HCT116 (cell line): ENCODE data around the gene KCNC4. TPM values are rescaled to one million over a fixed set of nuclear protein-coding genes. Genes with fewer than 3 reads are reported as not detected.

Experiments
- ATAC-seq: fragments of 200-7000 bp; cut with Tn5 transposase; 2 replicates; pipeline ENCODE4 v1.9.1; 2020; ENCODE audit warnings: mild to moderate bottlenecking, moderate library complexity
- BruUV-seq: library from RNA; stranded (reverse); fragments of 400-500 nt; replicated peaks from 2 replicates; lab custom pipeline; 2021; lab: Mats Ljungman, UMichigan
- CTCF ChIA-PET: fragments of 300-600 bp; sonication (Branson Sonifier 250); formaldehyde crosslinking; loops from one replicate; lab custom pipeline; 2021; ENCODE audit warnings: antibody characterized with exemption; lab: Charles Lee
- POLR2A ChIA-PET: fragments of 300-600, 350-600 bp; sonication (Branson Sonifier 250); formaldehyde crosslinking; loops from one replicate; lab custom pipeline; 2021; ENCODE audit warnings: antibody characterized with exemption; lab: Charles Lee
- RAD21 ChIA-PET, 2 experiments: fragments of 300-600 bp; sonication (Branson Sonifier 250); formaldehyde crosslinking; loops; one replicate each; lab custom pipeline; 2023; ENCODE audit warnings: low total read pairs in 2 of 2; ENCODE audit not compliant: uncharacterized antibody in 2 of 2, unreplicated experiment in 2 of 2, low non-redundant PET in 1 of 2; lab: Charles Lee
- DNase-seq: peaks from one replicate; pipeline ENCODE4 v3.0.0-alpha.2; 2010; ENCODE audit warnings: low read depth, low spot score
- H2AFZ ChIP-seq: fragments of 200-600 bp; shearing (Covaris generic), sonication (generic); 2 replicates; pipeline ENCODE4 v1.6.1; 2017; ENCODE audit warnings: low read depth, mixed run types, mixed read lengths, antibody characterized with exemption, low read length; ENCODE audit not compliant: poor library complexity, severe bottlenecking
- H3K27ac ChIP-seq: 2 replicates; pipeline ENCODE4 v1.5.1; 2012; ENCODE audit warnings: low read depth, low read length
- H3K27me3 ChIP-seq: fragments of 200-600 bp; sonication (generic); 2 replicates; pipeline ENCODE4 v1.6.1; 2016; ENCODE audit warnings: mixed run types, low read length, mixed read lengths; ENCODE audit not compliant: insufficient read depth
- H3K36me3 ChIP-seq, 2 experiments: fragments of 200-500 bp in 1 of 2; fragments of 200-600 bp in 1 of 2; sonication (Bioruptor generic) in 1 of 2; sonication (generic) in 1 of 2; 2 replicates each; pipeline versions ENCODE4 v1.5.1 to v1.6.1; 2014 to 2016; ENCODE audit warnings: low read length in 2 of 2, inconsistent platforms in 1 of 2, mixed read lengths in 1 of 2, mixed run types in 1 of 2; ENCODE audit not compliant: insufficient read depth in 2 of 2, control insufficient read depth in 1 of 2
- H3K4me1 ChIP-seq, 2 experiments: fragments of 200-600 bp in 1 of 2; sonication (generic) in 1 of 2; 2 replicates each; pipeline versions ENCODE4 v1.5.1 to v1.6.1; 2012 to 2017; ENCODE audit warnings: low read length in 2 of 2, inconsistent platforms in 1 of 2, mild to moderate bottlenecking in 1 of 2, mixed read lengths in 1 of 2, mixed run types in 1 of 2, moderate library complexity in 1 of 2; ENCODE audit not compliant: insufficient read depth in 2 of 2, control insufficient read depth in 1 of 2
- H3K4me2 ChIP-seq: fragments of 200-600 bp; sonication (generic); 2 replicates; pipeline ENCODE4 v1.6.1; 2017; ENCODE audit warnings: mixed run types, low read length, mixed read lengths
- H3K4me3 ChIP-seq, 2 experiments: fragments of 200-600 bp in 1 of 2; sonication (generic) in 1 of 2; replicated peaks in 1 of 2; 2 replicates each; pipeline ENCODE4 v1.5.1; 2011 to 2016; ENCODE audit warnings: low read length in 2 of 2, control low read depth in 1 of 2, low read depth in 1 of 2, mild to moderate bottlenecking in 1 of 2, mixed read lengths in 1 of 2, mixed run types in 1 of 2
- H3K79me2 ChIP-seq: fragments of 200-600 bp; sonication (generic); 2 replicates; pipeline ENCODE4 v1.6.1; 2017; ENCODE audit warnings: mild to moderate bottlenecking, mixed run types, low read length, moderate library complexity, mixed read lengths; ENCODE audit not compliant: insufficient read depth
- H3K9ac ChIP-seq: fragments of 200-600 bp; sonication (generic); 2 replicates; pipeline ENCODE4 v1.6.1; 2016; ENCODE audit warnings: low read length, mixed read lengths
- H3K9me2 ChIP-seq: fragments of 200-600 bp; sonication (generic), shearing (Covaris generic); 2 replicates; pipeline ENCODE4 v1.6.1; 2017; ENCODE audit warnings: mixed run types, mild to moderate bottlenecking, moderate library complexity; ENCODE audit not compliant: insufficient read depth
- H3K9me3 ChIP-seq, 2 experiments: fragments of 200-500 bp in 1 of 2; fragments of 200-600 bp in 1 of 2; sonication (Bioruptor generic) in 1 of 2; sonication (generic) in 1 of 2; 2 replicates each; pipeline ENCODE4 v1.6.1; 2014 to 2017; ENCODE audit warnings: low read length in 2 of 2, mixed read lengths in 2 of 2, inconsistent platforms in 1 of 2, low read depth in 1 of 2, mild to moderate bottlenecking in 1 of 2, mixed run types in 1 of 2, moderate library complexity in 1 of 2; ENCODE audit not compliant: control insufficient read depth in 1 of 2, insufficient read depth in 1 of 2
- H4K20me1 ChIP-seq: fragments of 200-600 bp; sonication (generic), shearing (Covaris generic); 2 replicates; pipeline ENCODE4 v1.6.1; 2017; ENCODE audit warnings: mixed run types, mild to moderate bottlenecking, moderate library complexity; ENCODE audit not compliant: insufficient read depth
- CEBPB ChIP-seq: IDR thresholded peaks from 2 replicates; pipeline ENCODE4 v1.6.1; 2012; ENCODE audit warnings: low read depth
- CTCF ChIP-seq, 3 experiments: fragments of 200-600 bp in 1 of 3; sonication (generic) in 1 of 3; IDR thresholded peaks in 2 of 3; conservative IDR thresholded peaks in 1 of 3; 2 replicates each; pipeline ENCODE4 v1.5.1; 2012 to 2017; ENCODE audit warnings: low read depth in 2 of 3, low read length in 2 of 3, antibody characterized with exemption in 1 of 3, borderline replicate concordance in 1 of 3, control low read depth in 1 of 3, mild to moderate bottlenecking in 1 of 3, mixed read lengths in 1 of 3, mixed run types in 1 of 3, moderate library complexity in 1 of 3; ENCODE audit not compliant: insufficient read depth in 1 of 3
- EZH2 ChIP-seq: fragments of 200-600 bp; sonication (generic); IDR thresholded peaks from 2 replicates; pipeline ENCODE4 v1.6.1; 2017; ENCODE audit warnings: antibody characterized with exemption, mixed run types
- EZH2phosphoT487 ChIP-seq: fragments of 200-600 bp; IDR thresholded peaks from 2 replicates; pipeline ENCODE4 v1.6.1; 2018; ENCODE audit warnings: antibody characterized with exemption, borderline replicate concordance
- FOSL1 ChIP-seq: IDR thresholded peaks from 2 replicates; pipeline ENCODE4 v1.6.1; 2012; ENCODE audit warnings: low read depth
- JUND ChIP-seq: IDR thresholded peaks from 2 replicates; pipeline ENCODE4 v1.6.1; 2012
- MAX ChIP-seq: IDR thresholded peaks from 2 replicates; pipeline ENCODE4 v1.6.1; 2012
- POLR2A ChIP-seq: IDR thresholded peaks from 2 replicates; pipeline ENCODE4 v1.7.0; 2011; ENCODE audit warnings: borderline replicate concordance; ENCODE audit not compliant: insufficient read depth, insufficient read length; ENCODE audit errors: extremely low read depth
- POLR2AphosphoS5 ChIP-seq: IDR thresholded peaks from 2 replicates; pipeline ENCODE4 v1.6.1; 2011; ENCODE audit warnings: mild to moderate bottlenecking, low read depth, low read length, moderate library complexity
- REST ChIP-seq: IDR thresholded peaks from 2 replicates; pipeline ENCODE4 v1.6.1; 2012; ENCODE audit warnings: low read depth
- SIN3A ChIP-seq: IDR thresholded peaks from 2 replicates; pipeline ENCODE4 v1.6.1; 2012; ENCODE audit warnings: low read depth
- SP1 ChIP-seq: IDR thresholded peaks from 2 replicates; pipeline ENCODE4 v1.6.1; 2012; ENCODE audit warnings: low read depth
- SRF ChIP-seq: IDR thresholded peaks from 2 replicates; pipeline ENCODE4 v1.6.1; 2012; ENCODE audit warnings: low read depth
- TCF7L2 ChIP-seq: IDR thresholded peaks from 2 replicates; pipeline ENCODE4 v1.7.0; 2011; ENCODE audit warnings: borderline replicate concordance, inconsistent platforms; ENCODE audit not compliant: insufficient read depth, insufficient read length; ENCODE audit errors: extremely low read depth
- YY1 ChIP-seq: IDR thresholded peaks from 2 replicates; pipeline ENCODE4 v1.6.1; 2011; ENCODE audit warnings: low read length, low read depth, moderate library complexity, mild to moderate bottlenecking; ENCODE audit not compliant: insufficient replicate concordance; ENCODE audit errors: extremely low read depth
- ZBTB33 ChIP-seq: IDR thresholded peaks from 2 replicates; pipeline ENCODE4 v1.6.1; 2011; ENCODE audit warnings: mild to moderate bottlenecking, low read length, moderate library complexity; ENCODE audit not compliant: insufficient replicate concordance; ENCODE audit errors: extremely low read depth
- ZFX ChIP-seq: fragments of 450-650 bp; IDR thresholded peaks from 2 replicates; pipeline ENCODE4 v1.6.1; 2017
- ZNF274 ChIP-seq: fragments of 200-500 bp; sonication (Bioruptor generic); IDR thresholded peaks from 2 replicates; pipeline ENCODE4 v1.6.1; 2014; ENCODE audit warnings: mild to moderate bottlenecking, low read depth, low read length, inconsistent platforms
- intact Hi-C: fragments of 100-400 bp; cut with micrococcal nuclease; formaldehyde crosslinking; loops from 2 replicates; pipeline ENCODE4 v1.10.0; 2022
- total RNA-seq: library from RNA; stranded (reverse); gene quantifications from one replicate; pipeline ENCODE4 v1.2.1, GENCODE V29; 2021; ENCODE audit not compliant: unreplicated experiment

The KCNC4 gene
- total RNA-seq, 1 experiment from 2014 or later: 13.0 TPM

- intact Hi-C loops: no loop called here
- peak overlapping the region; percentile 11 for H2AFZ ChIP-seq
- ChIA-PET POLR2A (no interaction called here), CTCF (interaction anchor here (1.8 to 5.3 kb wide), 4 partner anchors 103 to 285 kb away, joined by 6 to 206 read pairs (median 99); no protein-coding TSS in a partner anchor), RAD21 (interaction anchor here in 1 of 2 experiments (1.2 to 4.8 kb wide), 2 partner anchors 102 to 250 kb away, joined by 3 to 47 read pairs; no protein-coding TSS in a partner anchor)
- H3K27ac ChIP-seq: peak overlapping the region; percentile 83
- peak overlapping the region; percentile 99 for H3K4me2 ChIP-seq
- H3K79me2 ChIP-seq: peaks cover 5% of the 10 kb centered on the region; the same call in 1 of the 2 replicates
- H3K9ac ChIP-seq: peak overlapping the region; percentile 81
- ATAC-seq: peak; percentile 33
- peaks cover 0 to 23% of the 10 kb centered on the region in 2 experiments; a peak in 2 of 4 replicates for H3K4me1 ChIP-seq
- H3K27me3 ChIP-seq: no peaks in the 10 kb centered on the region
- no peaks in the 10 kb centered on the region for H4K20me1 ChIP-seq
- no peaks in the 10 kb centered on the region for H3K9me2 ChIP-seq
- no peak for DNase-seq
- H3K4me3 ChIP-seq: peak overlapping the region; percentile 57 to 74
- H3K9me3 ChIP-seq: no peaks in the 10 kb centered on the region
- BruUV-seq: TSS peak; percentile 34
- H3K36me3 ChIP-seq: no peaks in the 10 kb centered on the region
- TF ChIP-seq REST (no peak), MAX (peak; percentile 85), POLR2A (no peak), POLR2AphosphoS5 (0 out of 2 replicates have a peak, but pooled peaks have one; percentile 16), JUND (no peak), SRF (no peak), ZFX (peak; percentile 46; the same call in 1 of the 2 replicates), TCF7L2 (no peak), CTCF (IDR thresholded peaks at IDR 0.05 in 2 of 3, conservative IDR thresholded peaks at IDR 0.05 in 1 of 3; ENCODE audit: borderline replicate concordance in 1 of 3, insufficient read depth in 1 of 3, low read depth in 2 of 3, low read length in 2 of 3) (no peak), EZH2 (no peak), ZNF274 (no peak), EZH2phosphoT487 (no peak), SIN3A (no peak), FOSL1 (no peak), CEBPB (no peak), SP1 (no peak), YY1 (no peak), ZBTB33 (no peak)
These were observed 736 bp downstream of the KCNC4 start for GRCh38 chr1:110210604-110211495.
